Stimulated activated CD8-positive, alpha-beta memory T cell treated with anti-CD3 and anti-CD28 coated beads, Interleukin-15, amount 100 ng/mL, for 48 hours (primary cell): ENCODE data around the gene SPATA3.
"Not testable (repeated sequence)": the region's sequence is repeated elsewhere in the genome, so short reads cannot be mapped to it uniquely, and the experiment has no call there.

Experiments
- DNase-seq, 2 donors: peaks; one replicate each; pipeline ENCODE4 v3.0.0-alpha.2; 2020; ENCODE audit warnings: low read depth in 2 of 2

The SPATA3 gene

GRCh38 chr2:230996661-230997060 is 740 bp downstream of the SPATA3 start:
- no peak for DNase-seq

GRCh38 chr2:230998882-230999281 is 3.0 kb downstream of the SPATA3 start:
- no peak for DNase-seq

- DNase-seq, result no peak
These were observed 3.6 kb downstream of the SPATA3 start for GRCh38 chr2:230999477-230999876.

GRCh38 chr2:231000211-231000904 is 4.4 kb downstream of the SPATA3 start:
- DNase-seq, result no peak

- DNase-seq, result no peak
These were observed 5.1 kb downstream of the SPATA3 start for GRCh38 chr2:231001036-231001435.

GRCh38 chr2:231001921-231002320 is 6.0 kb downstream of the SPATA3 start:
- no peak for DNase-seq

GRCh38 chr2:231002641-231003040 is 6.7 kb downstream of the SPATA3 start:
- no peak for DNase-seq

GRCh38 chr2:231003186-231003585 is 7.3 kb downstream of the SPATA3 start:
- DNase-seq, result no peak

- not testable (repeated sequence) for DNase-seq
These were observed 9.0 kb downstream of the SPATA3 start for GRCh38 chr2:231004930-231005329.

GRCh38 chr2:231007286-231008098 is 11.6 kb downstream of the SPATA3 start:
- no peak for DNase-seq

- no peak for DNase-seq
These were observed 12.2 kb downstream of the SPATA3 start for GRCh38 chr2:231008131-231008530.

- DNase-seq, result no peak
These were observed 13.5 kb downstream of the SPATA3 start for GRCh38 chr2:231009236-231009919.

GRCh38 chr2:231010201-231010730 is 14.3 kb downstream of the SPATA3 start:
- no peak for DNase-seq

GRCh38 chr2:231011526-231011925 is 15.6 kb downstream of the SPATA3 start:
- no peak for DNase-seq

GRCh38 chr2:231012463-231012862 is 16.5 kb downstream of the SPATA3 start:
- DNase-seq, result no peak

- no peak for DNase-seq
These were observed 17.9 kb downstream of the SPATA3 start for GRCh38 chr2:231013820-231014219.

- no peak for DNase-seq
These were observed 19.6 kb downstream of the SPATA3 start for GRCh38 chr2:231015478-231015877.

- no peak for DNase-seq
These were observed 20.0 kb downstream of the SPATA3 start for GRCh38 chr2:231015926-231016325.

GRCh38 chr2:231016566-231017230 is 20.8 kb downstream of the SPATA3 start:
- no peak for DNase-seq

- DNase-seq, result no peak
These were observed 21.3 kb downstream of the SPATA3 start for GRCh38 chr2:231017231-231017598.

GRCh38 chr2:231018184-231018583 is 22.3 kb downstream of the SPATA3 start:
- no peak for DNase-seq

- not testable (repeated sequence) for DNase-seq
These were observed 29.1 kb downstream of the SPATA3 start for GRCh38 chr2:231025059-231025458.
